Measurements from ENCODE around the gene EIF4G3. TPM values are rescaled to one million over a fixed set of nuclear protein-coding genes. Genes with fewer than 3 reads are reported as not detected.

EIF4G3 gene, protein sequence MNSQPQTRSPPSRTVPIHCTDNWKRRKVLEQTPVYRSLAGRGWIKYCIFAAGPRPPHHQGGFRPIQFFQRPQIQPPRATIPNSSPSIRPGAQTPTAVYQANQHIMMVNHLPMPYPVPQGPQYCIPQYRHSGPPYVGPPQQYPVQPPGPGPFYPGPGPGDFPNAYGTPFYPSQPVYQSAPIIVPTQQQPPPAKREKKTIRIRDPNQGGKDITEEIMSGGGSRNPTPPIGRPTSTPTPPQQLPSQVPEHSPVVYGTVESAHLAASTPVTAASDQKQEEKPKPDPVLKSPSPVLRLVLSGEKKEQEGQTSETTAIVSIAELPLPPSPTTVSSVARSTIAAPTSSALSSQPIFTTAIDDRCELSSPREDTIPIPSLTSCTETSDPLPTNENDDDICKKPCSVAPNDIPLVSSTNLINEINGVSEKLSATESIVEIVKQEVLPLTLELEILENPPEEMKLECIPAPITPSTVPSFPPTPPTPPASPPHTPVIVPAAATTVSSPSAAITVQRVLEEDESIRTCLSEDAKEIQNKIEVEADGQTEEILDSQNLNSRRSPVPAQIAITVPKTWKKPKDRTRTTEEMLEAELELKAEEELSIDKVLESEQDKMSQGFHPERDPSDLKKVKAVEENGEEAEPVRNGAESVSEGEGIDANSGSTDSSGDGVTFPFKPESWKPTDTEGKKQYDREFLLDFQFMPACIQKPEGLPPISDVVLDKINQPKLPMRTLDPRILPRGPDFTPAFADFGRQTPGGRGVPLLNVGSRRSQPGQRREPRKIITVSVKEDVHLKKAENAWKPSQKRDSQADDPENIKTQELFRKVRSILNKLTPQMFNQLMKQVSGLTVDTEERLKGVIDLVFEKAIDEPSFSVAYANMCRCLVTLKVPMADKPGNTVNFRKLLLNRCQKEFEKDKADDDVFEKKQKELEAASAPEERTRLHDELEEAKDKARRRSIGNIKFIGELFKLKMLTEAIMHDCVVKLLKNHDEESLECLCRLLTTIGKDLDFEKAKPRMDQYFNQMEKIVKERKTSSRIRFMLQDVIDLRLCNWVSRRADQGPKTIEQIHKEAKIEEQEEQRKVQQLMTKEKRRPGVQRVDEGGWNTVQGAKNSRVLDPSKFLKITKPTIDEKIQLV (N-terminal part only)
- total RNA-seq: 10 to 100 TPM; 33.4 to 38.5 TPM

DNA sequence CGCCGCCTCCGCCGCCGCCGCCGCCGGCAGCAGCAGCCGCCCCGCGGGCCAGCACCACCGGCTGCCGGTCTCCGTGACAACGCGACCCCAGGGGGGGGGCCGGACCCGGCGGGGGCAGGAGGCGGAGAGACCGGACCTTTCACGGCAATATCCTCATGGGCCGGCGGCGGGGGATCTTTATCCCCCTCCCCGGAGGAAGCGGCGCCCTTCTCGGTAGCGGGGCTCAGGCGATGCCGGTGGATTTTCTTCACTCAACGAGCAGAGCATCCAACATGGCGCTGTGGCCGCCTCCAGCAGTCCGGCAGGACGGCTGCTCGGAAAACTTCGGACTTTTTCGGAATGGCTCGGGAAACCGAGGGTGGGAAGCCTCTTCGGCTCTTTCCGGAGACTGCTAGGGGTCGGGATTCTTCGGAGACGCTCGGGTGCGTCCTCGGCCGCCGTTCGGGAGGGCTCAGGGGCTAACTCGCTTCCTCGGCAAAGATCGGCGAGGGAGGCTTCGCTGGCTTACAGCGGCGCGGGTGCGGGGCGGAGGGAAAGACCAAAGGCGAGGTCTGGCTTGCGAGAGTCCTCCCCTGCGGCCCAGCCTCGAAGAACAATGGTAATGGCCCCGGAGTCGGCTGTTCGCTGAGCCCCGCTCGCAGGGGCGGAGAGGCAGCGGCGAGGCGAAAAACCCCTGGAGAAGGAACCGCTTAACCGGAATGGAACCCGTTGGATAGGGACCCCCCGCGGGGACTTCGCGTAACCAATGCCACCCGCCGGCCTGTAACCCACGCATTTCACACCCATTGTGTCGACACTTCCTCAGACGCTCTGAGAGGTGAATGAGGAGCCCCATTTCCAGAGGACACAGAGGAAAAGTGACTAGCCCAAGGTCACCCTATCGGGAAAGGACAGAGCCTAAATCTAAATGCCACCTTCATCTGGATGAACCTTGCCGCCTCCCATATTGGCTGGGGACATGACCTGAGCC lies at the start of gene EIF4G3:
TSS of gene EIF4G3 (minus strand) at position 312 of the 970 bp plus-strand sequence. CDS start 174,155 bp downstream, outside the sequence.
- TF ChIP-seq CTCF (IDR thresholded peaks at IDR 0.05): no peak
- Histone ChIP-seq H3K9me3 (no peaks in the 10 kb centered on the region), H3K27me3 (no peaks in the 10 kb centered on the region), H3K27ac (peak within 1 kb of the TSS; percentile 89 to 90), H3K4me3 (peak within 1 kb of the TSS; percentile 90 to 94), H3K4me1 (peaks cover 0 to 31% of the 10 kb centered on the region in 2 donors), H3K36me3 (no peaks in the 10 kb centered on the region)
- DNase-seq (ENCODE audit: low spot score): peak; percentile 96

DNA sequence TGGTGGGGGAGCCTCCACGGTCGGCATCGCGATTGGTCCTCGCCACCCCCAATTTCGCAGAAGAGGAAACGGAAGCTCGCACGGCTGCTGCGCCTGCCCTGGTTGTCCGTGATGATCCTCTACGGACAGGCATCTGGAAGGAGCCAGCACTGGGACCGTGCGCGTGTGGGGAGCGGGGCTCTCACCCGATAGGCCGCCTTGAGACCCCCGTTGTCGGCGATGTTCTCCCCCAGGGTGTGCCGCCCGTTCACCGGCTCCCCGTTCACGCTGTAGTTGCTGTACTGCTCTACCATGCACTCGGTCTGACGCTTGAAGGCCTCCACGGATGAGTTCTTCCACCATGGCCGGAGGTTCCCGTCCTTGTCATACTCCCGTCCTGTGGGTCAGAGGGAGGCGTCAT lies 48.4 kb upstream of the EIF4G3 start:
- H3K36me3 ChIP-seq: peaks cover 84% of the 10 kb centered on the region
- H3K27ac ChIP-seq: no peak overlapping the region
- no peak for TF ChIP-seq CTCF (IDR thresholded peaks at IDR 0.05)
- no peaks in the 10 kb centered on the region for H3K9me3 ChIP-seq
- peaks cover 0 to 8% of the 10 kb centered on the region in 2 donors for H3K4me1 ChIP-seq
- no peak overlapping the region for H3K4me3 ChIP-seq
- no peaks in the 10 kb centered on the region for H3K27me3 ChIP-seq
- no peak for DNase-seq (ENCODE audit: low spot score)

DNA sequence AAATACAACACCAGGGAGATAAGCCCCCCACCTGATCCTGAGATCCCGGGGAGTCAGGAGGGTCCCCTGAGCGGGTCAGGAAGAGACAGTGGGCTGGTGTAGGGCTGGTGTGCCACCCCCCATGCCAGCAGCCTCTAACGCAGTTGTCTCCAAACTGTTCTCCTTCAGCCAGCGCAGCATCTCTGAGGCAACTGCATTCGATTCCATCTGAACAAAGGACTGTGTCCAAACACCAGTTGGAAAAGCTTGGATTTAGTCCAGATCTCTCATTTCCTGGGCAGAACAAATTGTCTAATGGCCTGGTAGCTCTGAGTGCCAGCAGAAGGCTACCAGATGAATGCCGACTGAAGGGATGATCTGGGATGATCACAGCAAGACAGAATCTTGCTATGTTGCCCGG lies 44.1 kb upstream of the EIF4G3 start:
- no peak overlapping the region for H3K27ac ChIP-seq
- no peak for DNase-seq (ENCODE audit: low spot score)
- H3K9me3 ChIP-seq: no peaks in the 10 kb centered on the region
- H3K4me3 ChIP-seq: no peak overlapping the region
- H3K36me3 ChIP-seq: peaks cover 82% of the 10 kb centered on the region
- no peak for TF ChIP-seq CTCF (IDR thresholded peaks at IDR 0.05)
- no peaks in the 10 kb centered on the region for H3K27me3 ChIP-seq
- peaks cover 0 to 8% of the 10 kb centered on the region in 2 donors for H3K4me1 ChIP-seq

GRCh38 chr1:21219674-21220073 lies 43.0 kb upstream of the EIF4G3 start:
- TF ChIP-seq CTCF (IDR thresholded peaks at IDR 0.05): no peak
- no peak for DNase-seq (ENCODE audit: low spot score)
- peaks cover 70% of the 10 kb centered on the region for H3K36me3 ChIP-seq
- H3K27ac ChIP-seq: no peak overlapping the region
- H3K4me3 ChIP-seq: no peak overlapping the region
- H3K27me3 ChIP-seq: no peaks in the 10 kb centered on the region
- no peaks in the 10 kb centered on the region for H3K9me3 ChIP-seq
- peaks cover 0 to 8% of the 10 kb centered on the region in 2 donors for H3K4me1 ChIP-seq

Measured in right atrium auricular region (tissue), 2 donors.